Right cardiac atrium (tissue), 5 donors: ENCODE results near the gene GPATCH2L. TPM values are rescaled to one million over a fixed set of nuclear protein-coding genes. Genes with fewer than 3 reads are reported as not detected.

Experiments
- ATAC-seq, 2 donors: fragments of 200-7000 bp; cut with Tn5 transposase; one replicate each; pipeline versions ENCODE4 v1.8.0 to v1.9.1; 2020; ENCODE audit warnings: moderate library complexity in 2 of 2, mild to moderate bottlenecking in 1 of 2
- DNase-seq, 3 donors: peaks; one replicate each; pipeline ENCODE4 v3.0.0-alpha.2; 2020
- H3K27ac ChIP-seq: one replicate; pipeline ENCODE4 v1.5.1; 2013; ENCODE audit warnings: mild to moderate bottlenecking, low read length, control low read depth, moderate library complexity
- H3K27me3 ChIP-seq: one replicate; pipeline ENCODE4 v1.6.1; 2013; ENCODE audit not compliant: control insufficient read depth, insufficient read depth
- H3K4me1 ChIP-seq: one replicate; pipeline ENCODE4 v1.6.1; 2013; ENCODE audit warnings: low read length; ENCODE audit not compliant: control insufficient read depth, insufficient read depth
- H3K4me3 ChIP-seq: one replicate; pipeline ENCODE4 v1.5.1; 2013; ENCODE audit warnings: low read length, control low read depth
- H3K9me3 ChIP-seq: one replicate; pipeline ENCODE4 v1.6.1; 2013; ENCODE audit warnings: low read length; ENCODE audit not compliant: control insufficient read depth
- WGBS: extraction: QIAGEN DNeasy Blood & Tissue Kit; methylation state at CpG from one replicate; pipeline ENCODE4 v1.1.7; 2013; 5-methylcytosine and 5-hydroxymethylcytosine counted together
- intact Hi-C, 4 donors: fragments of 100-400 bp; cut with DNase I; formaldehyde crosslinking; loops; one replicate each; pipeline versions ENCODE4 v1.11.0 to v1.14.0; 2022 to 2023
- polyA plus RNA-seq: library from polyadenylated mRNA; stranded (reverse); fragments of 200-250 nt; gene quantifications from one replicate; pipeline ENCODE4 v1.2.3, GENCODE V29; 2013
- total RNA-seq, 4 donors: library from RNA; stranded (reverse); fragmentation: NEBNext Ultra II Directional; extraction: Animal tissue kit (Norgen Biotek cat#: 25700); gene quantifications; one replicate each; pipeline ENCODE4 v1.2.1, GENCODE V29; 2021
- donor health status: healthy with polysubstance abuse.
- donor health status: DM: no; HTN: yes; CAD: no.
- donor health status: DM: no; HTN: no; CAD: no.
- donor health status: DM: no; HTN: yes; CAD: no; lungs with severe emphysema.
- donor health status: DM: yes; HTN: yes; CAD: no.

GPATCH2L gene
- total and polyA plus RNA-seq, 5 donors: 9.7 to 81.4 (median 34.7) TPM

DNA sequence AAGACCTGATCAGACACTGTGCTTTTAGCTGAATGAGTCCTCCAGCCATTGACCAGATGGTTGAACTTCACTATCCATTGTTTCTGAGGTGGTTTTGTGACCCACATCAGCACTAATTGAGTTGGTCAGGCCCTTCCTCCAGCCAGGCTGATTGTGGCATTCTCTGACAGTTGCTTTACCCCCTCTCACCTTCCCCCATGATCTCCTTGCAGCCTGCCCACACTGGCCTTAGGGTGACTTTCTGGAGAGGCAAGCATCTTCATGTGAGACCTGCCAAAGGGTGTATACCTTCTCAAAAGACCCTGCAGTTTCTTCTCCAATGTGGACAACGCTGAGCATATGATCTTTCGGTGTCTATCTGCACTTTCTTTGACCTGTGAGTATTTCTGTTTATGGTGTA is 83.9 kb downstream of the GPATCH2L start:
- DNase-seq: no peak
- intact Hi-C loops: no loop called here
- Histone ChIP-seq H3K4me1 (no peaks in the 10 kb centered on the region), H3K27ac (no peak overlapping the region), H3K27me3 (no peaks in the 10 kb centered on the region), H3K4me3 (no peak overlapping the region), H3K9me3 (no peaks in the 10 kb centered on the region)
- 91% methylated on average over 2 of the region's 2 CpGs for WGBS
- ATAC-seq: no peak

DNA sequence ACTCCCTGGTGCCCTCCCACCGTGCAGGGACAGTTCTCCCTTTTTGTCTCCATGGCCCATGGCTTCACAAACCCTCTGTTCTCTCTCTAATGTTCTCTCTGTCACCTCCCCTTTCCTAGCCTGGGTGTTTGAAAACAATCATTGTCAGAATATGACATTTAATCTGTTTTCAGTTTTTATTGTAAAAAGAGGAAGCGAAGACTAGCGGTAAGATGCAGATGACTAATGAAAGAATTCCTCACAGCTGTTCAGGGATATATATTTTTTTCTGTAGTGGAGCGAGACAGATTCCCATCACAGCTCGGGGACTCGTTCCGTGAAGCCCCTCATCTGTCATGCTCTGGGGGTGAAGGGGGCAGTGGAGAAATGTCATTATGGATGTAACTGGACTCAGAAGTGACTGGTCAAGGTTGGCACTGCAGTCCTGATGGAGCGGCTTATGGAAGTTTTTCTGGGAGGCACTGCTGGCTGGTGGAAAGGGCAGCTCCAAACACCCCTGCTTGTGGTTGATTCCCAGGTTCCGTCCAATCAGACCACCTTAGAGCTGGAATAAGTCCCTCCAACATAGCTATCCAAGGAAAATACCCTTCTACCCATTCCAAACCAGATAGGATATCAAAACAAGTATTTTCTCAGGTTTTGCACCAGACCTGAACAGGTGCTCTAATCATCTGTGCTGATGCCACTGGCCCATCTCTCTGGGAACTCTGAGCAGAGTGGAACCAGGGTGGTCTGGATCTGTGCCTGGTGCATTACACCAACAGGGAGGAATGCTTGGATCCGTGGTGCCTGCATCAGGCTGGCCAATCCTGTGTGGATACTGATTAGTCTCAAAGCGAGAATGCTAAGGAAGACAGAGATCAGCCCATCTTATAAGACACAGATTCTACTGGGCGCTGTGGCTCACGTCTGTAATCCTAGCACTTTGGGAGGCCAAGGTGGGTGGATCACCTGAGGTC is 84.7 kb downstream of the GPATCH2L start:
- 75% methylated on average over 13 of the region's 13 CpGs for WGBS
- Histone ChIP-seq H3K27ac (no peak overlapping the region), H3K4me1 (no peaks in the 10 kb centered on the region), H3K27me3 (no peaks in the 10 kb centered on the region), H3K4me3 (no peak overlapping the region), H3K9me3 (no peaks in the 10 kb centered on the region)
- ATAC-seq (no peak), DNase-seq (no peak)
- intact Hi-C loops: no loop called here

DNA sequence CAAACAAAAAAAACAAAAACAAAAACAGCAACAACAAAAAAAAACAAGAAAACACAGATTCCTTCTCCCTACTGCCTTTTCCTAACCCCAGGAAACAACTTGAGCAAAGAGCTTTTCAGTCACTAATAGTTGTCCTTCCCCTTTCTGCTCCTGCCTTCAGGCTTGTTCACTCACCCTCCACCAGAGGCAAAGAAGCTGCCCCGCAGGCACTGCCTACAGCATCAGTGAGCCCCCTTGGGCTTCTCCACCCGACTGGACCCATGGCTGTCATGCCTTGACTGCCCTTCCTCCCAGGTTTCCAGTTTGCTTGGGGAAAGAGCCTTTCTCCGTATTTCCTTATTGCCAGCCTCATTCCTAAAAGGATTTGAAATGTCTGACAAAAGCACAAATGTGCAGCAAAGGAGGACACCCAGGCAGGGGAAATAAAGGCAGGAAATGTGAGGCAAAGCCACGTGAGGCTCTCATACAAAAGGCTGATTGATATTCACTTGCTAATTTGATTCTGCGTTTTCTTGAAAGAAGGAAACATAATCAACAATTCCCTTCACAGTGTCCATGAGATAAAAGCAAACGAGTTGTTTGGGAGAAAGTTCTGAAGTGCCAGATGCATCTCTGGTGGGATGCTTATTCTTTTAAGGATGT is 85.7 kb downstream of the GPATCH2L start:
- no peak overlapping the region for H3K4me3 ChIP-seq
- H3K27ac ChIP-seq: no peak overlapping the region
- H3K9me3 ChIP-seq: no peaks in the 10 kb centered on the region
- no peak for DNase-seq
- intact Hi-C loops: no loop called here
- WGBS: 53% methylated on average over 6 of the region's 6 CpGs
- no peak for ATAC-seq
- no peaks in the 10 kb centered on the region for H3K27me3 ChIP-seq
- no peaks in the 10 kb centered on the region for H3K4me1 ChIP-seq

DNA sequence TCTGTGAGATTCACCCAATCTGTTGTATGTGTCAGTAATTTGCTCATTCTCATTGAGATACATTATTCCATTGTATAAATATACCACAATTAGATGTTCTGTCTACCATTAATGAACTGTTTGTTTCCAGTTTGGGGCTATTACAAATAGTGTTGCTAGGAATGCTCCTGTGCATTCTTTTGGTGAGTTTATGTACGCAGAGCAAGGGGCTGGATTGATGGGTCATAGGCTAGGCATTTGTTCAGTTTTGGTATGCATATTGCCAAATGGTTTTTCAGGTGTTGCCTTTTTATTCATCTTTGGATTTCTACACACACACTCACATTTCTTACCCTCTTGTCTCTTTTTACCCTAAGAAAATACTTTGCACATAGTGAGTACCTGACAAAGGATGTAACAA is 93.4 kb downstream of the GPATCH2L start:
- WGBS: 94% methylated on average over 1 of the region's 1 CpG
- intact Hi-C loops: no loop called here
- ATAC-seq (no peak), DNase-seq (no peak)
- Histone ChIP-seq H3K4me1 (no peaks in the 10 kb centered on the region), H3K9me3 (no peaks in the 10 kb centered on the region), H3K4me3 (no peak overlapping the region), H3K27me3 (no peaks in the 10 kb centered on the region), H3K27ac (no peak overlapping the region)

DNA sequence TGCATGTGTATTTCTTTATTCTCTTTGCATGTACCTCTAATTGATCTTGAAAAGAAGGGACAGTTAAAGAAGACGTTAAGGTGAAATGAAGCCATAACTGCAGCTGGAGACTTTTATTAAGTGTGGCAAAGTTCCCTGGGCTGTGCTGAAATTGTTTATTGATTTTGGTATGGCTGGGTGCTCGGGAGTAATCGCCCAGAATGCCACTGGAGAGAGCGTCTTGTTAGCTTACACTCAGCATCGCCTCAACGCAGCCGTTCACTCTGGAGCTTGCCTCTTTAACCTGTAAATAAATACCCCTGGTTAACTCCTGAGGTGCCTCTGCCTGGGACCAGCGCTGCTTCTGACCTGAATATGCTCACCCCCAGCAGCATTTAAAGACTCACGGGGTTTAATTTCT is 98.6 kb downstream of the GPATCH2L start:
- Histone ChIP-seq H3K4me1 (no peaks in the 10 kb centered on the region), H3K9me3 (no peaks in the 10 kb centered on the region), H3K27ac (no peak overlapping the region), H3K4me3 (no peak overlapping the region), H3K27me3 (no peaks in the 10 kb centered on the region)
- 28% methylated on average over 9 of the region's 9 CpGs for WGBS
- ATAC-seq: no peak
- intact Hi-C loops: no loop called here
- no peak for DNase-seq

DNA sequence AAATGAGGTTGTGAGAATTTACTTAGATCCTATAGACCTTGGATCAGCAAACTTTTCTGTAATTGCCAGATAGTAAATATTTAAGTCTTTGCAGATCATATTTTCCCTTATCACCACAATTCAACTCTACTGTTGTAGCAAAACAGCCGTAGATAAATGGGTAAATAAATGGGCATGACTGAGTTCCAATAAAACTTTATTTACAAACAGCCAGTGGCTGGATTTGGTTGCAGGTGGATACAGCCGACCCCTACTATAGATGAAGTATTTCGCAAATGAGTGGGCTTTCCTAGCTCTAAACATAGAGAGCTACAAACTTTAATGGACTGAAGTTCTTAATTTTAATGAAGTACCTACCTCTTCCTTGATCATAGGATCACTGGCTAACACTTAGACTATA is 100.7 kb downstream of the GPATCH2L start:
- WGBS: 91% methylated on average over 3 of the region's 3 CpGs
- no peak overlapping the region for H3K4me3 ChIP-seq
- no peak for DNase-seq

DNA sequence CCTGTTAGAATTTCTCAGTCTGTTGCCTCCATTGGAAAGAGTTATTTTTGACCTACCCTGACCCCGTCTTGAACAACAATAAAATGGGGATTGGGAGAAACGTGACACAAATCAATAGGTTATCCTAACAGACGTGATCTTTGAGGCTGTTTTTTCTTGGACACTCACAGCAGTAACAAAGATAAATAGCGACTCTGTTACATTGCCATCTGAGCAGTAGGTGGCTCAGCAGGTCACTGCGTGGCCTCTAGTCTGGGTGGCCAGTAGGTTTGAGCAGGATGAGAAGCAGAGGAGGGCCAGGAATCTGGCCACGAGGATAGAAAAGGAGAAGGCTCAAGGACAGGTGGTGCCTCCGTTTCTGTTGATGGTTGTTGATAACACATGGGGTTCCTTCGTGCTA is 101.4 kb downstream of the GPATCH2L start:
- Histone ChIP-seq H3K4me1 (no peaks in the 10 kb centered on the region), H3K4me3 (no peak overlapping the region), H3K9me3 (no peaks in the 10 kb centered on the region), H3K27me3 (no peaks in the 10 kb centered on the region), H3K27ac (no peak overlapping the region)
- 76% methylated on average over 8 of the region's 8 CpGs for WGBS
- no peak for DNase-seq
- ATAC-seq: no peak
- intact Hi-C loops: no loop called here

More for the DNA sequence above, 100.7 kb downstream of the GPATCH2L start:
- no peaks in the 10 kb centered on the region for H3K27me3 ChIP-seq
- ATAC-seq: no peak
- no peak overlapping the region for H3K27ac ChIP-seq
- H3K4me1 ChIP-seq: no peaks in the 10 kb centered on the region
- intact Hi-C loops: no loop called here
- no peaks in the 10 kb centered on the region for H3K9me3 ChIP-seq

DNA sequence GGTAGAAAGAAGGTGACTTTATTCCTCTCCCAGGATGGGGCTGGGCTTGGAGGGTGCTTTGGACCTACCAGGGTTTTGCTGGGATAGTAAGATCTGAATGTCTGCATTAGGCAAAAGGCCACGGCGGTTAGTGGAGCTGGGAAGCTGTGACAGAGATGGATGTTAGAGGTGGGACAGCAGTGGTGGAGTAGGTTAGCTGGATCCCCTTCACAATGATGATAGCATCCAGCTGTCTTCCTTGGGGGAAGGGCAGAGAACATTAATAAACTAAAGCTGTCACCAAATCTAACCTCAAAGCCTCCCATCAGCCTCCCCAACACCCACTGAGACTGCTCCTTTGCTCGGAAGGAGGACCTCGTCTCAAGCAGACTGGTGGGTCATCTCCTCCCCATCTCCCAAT is 104.8 kb downstream of the GPATCH2L start:
- no peaks in the 10 kb centered on the region for H3K4me1 ChIP-seq
- WGBS: 38% methylated on average over 4 of the region's 4 CpGs
- no peak for DNase-seq
- no peak for ATAC-seq
- intact Hi-C loops: no loop called here
- H3K9me3 ChIP-seq: no peaks in the 10 kb centered on the region
- no peaks in the 10 kb centered on the region for H3K27me3 ChIP-seq
- no peak overlapping the region for H3K27ac ChIP-seq
- H3K4me3 ChIP-seq: no peak overlapping the region

DNA sequence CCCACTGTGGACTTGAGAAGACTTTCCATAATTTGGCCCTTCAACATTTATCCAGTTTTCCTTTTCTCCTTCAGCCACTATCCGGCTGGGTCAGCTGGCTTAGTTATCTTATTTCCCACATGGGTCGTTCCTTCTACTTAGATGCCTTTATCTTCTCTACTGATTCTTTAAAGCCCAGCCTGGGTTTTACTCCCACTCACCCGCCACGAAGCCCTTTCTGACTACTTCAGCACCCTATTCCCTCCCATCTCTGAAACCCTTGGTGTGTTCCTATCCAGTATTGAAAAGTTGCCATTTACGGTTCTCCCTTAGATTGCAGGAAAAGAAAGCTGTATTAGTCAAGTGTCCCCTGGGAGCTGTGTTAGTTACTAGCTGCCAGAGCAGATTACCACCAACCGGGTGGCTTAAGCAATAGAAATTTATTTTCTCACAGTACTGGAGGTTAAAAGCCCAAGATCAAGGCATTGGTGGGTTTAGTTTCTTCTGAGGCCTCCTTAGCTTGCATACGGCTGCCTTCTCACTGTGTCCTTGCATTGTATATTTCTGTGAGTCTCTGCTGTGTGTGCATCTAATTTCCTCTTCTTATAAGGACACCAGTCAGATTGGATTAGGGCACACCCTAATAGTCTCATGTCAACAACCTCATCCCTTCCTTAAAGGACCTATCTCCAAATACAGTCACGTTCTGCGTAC is 105.5 kb downstream of the GPATCH2L start:
- Histone ChIP-seq H3K4me3 (no peak overlapping the region), H3K27me3 (no peaks in the 10 kb centered on the region), H3K4me1 (no peaks in the 10 kb centered on the region), H3K9me3 (no peaks in the 10 kb centered on the region), H3K27ac (peak overlapping the region; percentile 28)
- ATAC-seq (peak; percentile 80 to 82), DNase-seq (no peak)
- 55% methylated on average over 9 of the region's 9 CpGs for WGBS
- intact Hi-C loops: no loop called here

DNA sequence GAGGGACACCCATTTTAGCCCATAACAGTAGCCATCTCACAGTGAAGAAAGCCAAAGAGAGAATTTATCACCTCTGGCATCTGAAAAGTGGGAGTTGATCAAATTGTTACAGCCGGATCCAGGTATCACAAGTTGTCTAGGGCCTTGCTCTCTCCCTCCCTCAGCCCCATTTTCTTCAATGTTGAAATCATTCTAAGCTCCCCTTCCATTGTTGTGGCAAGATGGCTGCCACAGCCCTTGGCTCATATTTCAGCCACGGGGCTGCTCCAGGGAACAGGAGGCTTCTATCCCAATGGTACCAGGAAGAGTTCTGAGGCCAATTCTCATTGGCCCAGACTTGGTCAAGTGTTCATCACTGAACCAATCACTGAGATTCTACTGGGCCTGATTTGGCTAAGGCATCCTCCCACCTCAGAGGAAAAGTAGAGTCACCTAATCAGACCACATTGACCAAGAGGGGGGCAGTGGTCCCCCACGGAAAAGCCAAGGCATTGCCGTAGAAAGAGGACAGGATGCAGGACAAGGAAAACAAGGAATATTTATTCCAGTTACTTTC is 106.2 kb downstream of the GPATCH2L start:
- intact Hi-C loops: no loop called here

More for the DNA sequence above, 106.2 kb downstream of the GPATCH2L start:
- Histone ChIP-seq H3K4me3 (no peak overlapping the region), H3K27ac (no peak overlapping the region), H3K9me3 (no peaks in the 10 kb centered on the region), H3K27me3 (no peaks in the 10 kb centered on the region), H3K4me1 (no peaks in the 10 kb centered on the region)
- no peak for ATAC-seq
- DNase-seq: no peak
- WGBS: 76% methylated on average over 4 of the region's 4 CpGs
